ENCODE data around the gene CENPO.
A peak's percentile ranks its signal among the peaks of the same experiment; 100 is the strongest.

The CENPO gene

GRCh38 chr2:24825883-24826772, 32.9 kb downstream of the CENPO start:
- peaks cover 26% of the 10 kb centered on the region for H3K4me1 Mint-ChIP-seq
- H3K27ac Mint-ChIP-seq: peak overlapping the region; percentile 89
- H3K36me3 Mint-ChIP-seq: peaks cover 71% of the 10 kb centered on the region
- ATAC-seq (peak; percentile 55), DNase-seq (ENCODE audit: low spot score in 2 of 2) (no peak)
- H3K4me3 Mint-ChIP-seq: no peak overlapping the region
- no peaks in the 10 kb centered on the region for H3K9me3 Mint-ChIP-seq

GRCh38 chr2:24826773-24827145, 33.5 kb downstream of the CENPO start:
- Mint-ChIP-seq H3K36me3 (peaks cover 65% of the 10 kb centered on the region), H3K9me3 (no peaks in the 10 kb centered on the region), H3K4me1 (peaks cover 26% of the 10 kb centered on the region), H3K4me3 (no peak overlapping the region), H3K27ac (peak overlapping the region; percentile 89)
- DNase-seq (ENCODE audit: low spot score in 2 of 2) (no peak), ATAC-seq (peak; percentile 2)

- DNase-seq (ENCODE audit: low spot score in 2 of 2): peak; percentile 51 to 79
- Mint-ChIP-seq H3K9me3 (no peaks in the 10 kb centered on the region), H3K4me3 (no peak overlapping the region), H3K4me1 (peaks cover 26% of the 10 kb centered on the region), H3K36me3 (peaks cover 61% of the 10 kb centered on the region), H3K27ac (peak overlapping the region; percentile 89)
- ATAC-seq: peak; percentile 86
Observed at GRCh38 chr2:24827321-24828237, 34.4 kb downstream of the CENPO start.

- DNase-seq (ENCODE audit: low spot score in 2 of 2) (no peak), ATAC-seq (no peak)
- peak overlapping the region; percentile 37 for H3K27ac Mint-ChIP-seq
- no peak overlapping the region for H3K4me3 Mint-ChIP-seq
- peaks cover 26% of the 10 kb centered on the region for H3K4me1 Mint-ChIP-seq
- H3K9me3 Mint-ChIP-seq: no peaks in the 10 kb centered on the region
- H3K36me3 Mint-ChIP-seq: peaks cover 58% of the 10 kb centered on the region
Observed at GRCh38 chr2:24828238-24828996, 35.2 kb downstream of the CENPO start.

GRCh38 chr2:24830351-24830750, 37.1 kb downstream of the CENPO start:
- Mint-ChIP-seq H3K4me1 (peaks cover 26% of the 10 kb centered on the region), H3K4me3 (no peak overlapping the region), H3K9me3 (no peaks in the 10 kb centered on the region), H3K36me3 (peaks cover 39% of the 10 kb centered on the region), H3K27ac (no peak overlapping the region)
- ATAC-seq (no peak), DNase-seq (ENCODE audit: low spot score in 2 of 2) (no peak)

GRCh38 chr2:24830786-24831185, 37.6 kb downstream of the CENPO start:
- no peak overlapping the region for H3K4me3 Mint-ChIP-seq
- DNase-seq (ENCODE audit: low spot score in 2 of 2) (no peak), ATAC-seq (no peak)
- H3K9me3 Mint-ChIP-seq: no peaks in the 10 kb centered on the region
- peaks cover 22% of the 10 kb centered on the region for H3K4me1 Mint-ChIP-seq
- H3K36me3 Mint-ChIP-seq: peaks cover 35% of the 10 kb centered on the region
- H3K27ac Mint-ChIP-seq: peak overlapping the region; percentile 68

- DNase-seq (ENCODE audit: low spot score in 2 of 2) (no peak), ATAC-seq (no peak)
- H3K9me3 Mint-ChIP-seq: no peaks in the 10 kb centered on the region
- peak overlapping the region; percentile 68 for H3K27ac Mint-ChIP-seq
- H3K4me1 Mint-ChIP-seq: peaks cover 15% of the 10 kb centered on the region
- no peak overlapping the region for H3K4me3 Mint-ChIP-seq
- peaks cover 37% of the 10 kb centered on the region for H3K36me3 Mint-ChIP-seq
Observed at GRCh38 chr2:24831221-24832072, 38.2 kb downstream of the CENPO start.

GRCh38 chr2:24832073-24832461, 38.8 kb downstream of the CENPO start:
- no peak overlapping the region for H3K4me3 Mint-ChIP-seq
- H3K36me3 Mint-ChIP-seq: peaks cover 39% of the 10 kb centered on the region
- H3K27ac Mint-ChIP-seq: peak overlapping the region; percentile 8
- ATAC-seq: no peak
- no peaks in the 10 kb centered on the region for H3K9me3 Mint-ChIP-seq
- H3K4me1 Mint-ChIP-seq: peaks cover 9% of the 10 kb centered on the region
- no peak for DNase-seq (ENCODE audit: low spot score in 2 of 2)

- Mint-ChIP-seq H3K27ac (peak overlapping the region; percentile 8), H3K4me3 (no peak overlapping the region), H3K36me3 (peaks cover 35% of the 10 kb centered on the region), H3K4me1 (peaks cover 5% of the 10 kb centered on the region), H3K9me3 (no peaks in the 10 kb centered on the region)
- DNase-seq (ENCODE audit: low spot score in 2 of 2) (no peak), ATAC-seq (no peak)
Observed at GRCh38 chr2:24832521-24832920, 39.3 kb downstream of the CENPO start.

GRCh38 chr2:24832931-24833701, 39.9 kb downstream of the CENPO start:
- DNase-seq (ENCODE audit: low spot score in 2 of 2): no peak
- H3K4me1 Mint-ChIP-seq: no peaks in the 10 kb centered on the region
- H3K27ac Mint-ChIP-seq: peak overlapping the region; percentile 8
- no peaks in the 10 kb centered on the region for H3K9me3 Mint-ChIP-seq
- ATAC-seq: no peak
- peaks cover 29% of the 10 kb centered on the region for H3K36me3 Mint-ChIP-seq
- no peak overlapping the region for H3K4me3 Mint-ChIP-seq

- Mint-ChIP-seq H3K9me3 (no peaks in the 10 kb centered on the region), H3K36me3 (peaks cover 20% of the 10 kb centered on the region), H3K4me1 (no peaks in the 10 kb centered on the region), H3K4me3 (no peak overlapping the region), H3K27ac (no peak overlapping the region)
- ATAC-seq: no peak
- no peak for DNase-seq (ENCODE audit: low spot score in 2 of 2)
Observed at GRCh38 chr2:24833821-24834732, 40.9 kb downstream of the CENPO start.

- ATAC-seq (no peak), DNase-seq (ENCODE audit: low spot score in 2 of 2) (no peak)
- no peak overlapping the region for H3K4me3 Mint-ChIP-seq
- H3K27ac Mint-ChIP-seq: no peak overlapping the region
- H3K9me3 Mint-ChIP-seq: no peaks in the 10 kb centered on the region
- H3K4me1 Mint-ChIP-seq: no peaks in the 10 kb centered on the region
- peaks cover 20% of the 10 kb centered on the region for H3K36me3 Mint-ChIP-seq
Observed at GRCh38 chr2:24834733-24835395, 41.6 kb downstream of the CENPO start.

Measured in stimulated activated effector memory CD8-positive, alpha-beta T cell treated with anti-CD3 and anti-CD28 coated beads, Interleukin-12 subunit alpha, Interleukin-12 subunit beta, amount 100 ng/mL, for 72 hours (primary cell).